Tracheal epithelial cell (primary cell): ENCODE results near the gene SAV1. TPM values are rescaled to one million over a fixed set of nuclear protein-coding genes. Genes with fewer than 3 reads are reported as not detected.

Experiments
- total RNA-seq: library from RNA; depleted of rRNA; stranded (reverse); fragments of >200 nt; gene quantifications from 2 replicates; pipeline ENCODE4 v1.2.1, GENCODE V29; 2014

Gene SAV1
- total RNA-seq: 28.1 and 28.7 TPM in 2 replicates

DNA sequence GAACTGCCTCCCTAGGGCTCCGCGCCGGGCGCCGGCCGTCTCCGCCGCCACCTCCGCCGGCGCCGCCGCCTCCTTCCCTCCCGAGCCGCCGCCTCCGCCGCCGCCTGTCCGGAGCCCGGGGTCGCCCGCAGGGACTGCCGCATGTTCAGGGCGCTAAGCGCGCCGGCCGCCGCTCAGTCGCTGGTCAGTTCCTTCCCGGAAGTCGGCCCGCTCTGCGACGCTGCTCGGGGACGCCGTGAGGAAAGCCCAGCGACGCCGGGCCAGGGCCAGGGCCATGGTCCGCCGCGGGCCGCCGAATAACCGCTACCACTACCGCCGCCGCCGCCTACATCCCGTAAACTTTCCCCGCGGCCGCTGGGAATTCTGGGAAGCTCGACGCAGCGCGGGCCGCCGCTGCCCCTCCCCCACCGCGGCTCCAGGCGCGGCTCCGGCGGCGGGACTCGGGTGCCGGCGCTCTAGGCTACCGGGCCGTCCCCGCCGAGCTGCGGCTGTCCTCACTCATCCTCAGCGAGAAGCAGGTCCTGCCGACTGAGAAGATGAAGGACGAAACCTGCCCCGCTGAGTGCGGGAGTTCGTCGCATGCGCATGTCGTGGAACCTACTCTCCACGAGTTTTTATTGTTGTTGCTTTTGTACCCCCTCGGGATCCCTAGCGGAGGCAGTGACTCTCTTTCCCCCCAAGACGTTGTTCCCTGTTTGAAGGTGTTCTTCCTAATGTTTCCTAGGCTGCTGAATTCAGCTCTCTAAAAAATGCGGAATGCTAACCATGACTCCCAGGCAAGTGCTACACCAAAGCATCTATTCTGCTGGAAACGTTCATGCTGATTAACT lies at the start of gene SAV1:
Gene SAV1 (minus strand): TSS at position 311 of the 830 bp plus-strand sequence. CDS start 339 bp downstream, outside the sequence.

Other genes starting within 250 kb of the SAV1 start
- gene MAP4K5, start 135.7 kb downstream of the SAV1 start, total RNA-seq: 32.2 and 58.1 TPM in 2 replicates
- 1.1 and 4.6 TPM in 2 replicates for gene ATL1, start 108.2 kb downstream of the SAV1 start, total RNA-seq
- gene NIN, start 162.9 kb upstream of the SAV1 start, total RNA-seq: 16.6 and 19.4 TPM in 2 replicates
- gene ABHD12B, start 203.7 kb upstream of the SAV1 start, total RNA-seq: not detected in 2 replicates